Stimulated activated CD8-positive, alpha-beta memory T cell treated with anti-CD3 and anti-CD28 coated beads, Interleukin-7, amount 100 ng/mL, for 1 hour (primary cell): ENCODE results near the gene SKI.

Experiments
- DNase-seq, 2 donors: peaks; one replicate each; pipeline ENCODE4 v3.0.0-alpha.2; 2020; ENCODE audit warnings: low read depth in 2 of 2

SKI gene

GRCh38 chr1:2339206-2340085, 111.3 kb downstream of the SKI start:
- DNase-seq = no peak

GRCh38 chr1:2340086-2340917, 112.2 kb downstream of the SKI start:
- DNase-seq = no peak

GRCh38 chr1:2340918-2341254, 112.8 kb downstream of the SKI start:
- DNase-seq = no peak

- no peak for DNase-seq
Measured at GRCh38 chr1:2341706-2342383, 113.7 kb downstream of the SKI start.

GRCh38 chr1:2342384-2343022, 114.4 kb downstream of the SKI start:
- DNase-seq = no peak

GRCh38 chr1:2343023-2343935, 115.2 kb downstream of the SKI start:
- DNase-seq = no peak

GRCh38 chr1:2344121-2344681, 116.1 kb downstream of the SKI start:
- no peak for DNase-seq

GRCh38 chr1:2344744-2345296, 116.7 kb downstream of the SKI start:
- DNase-seq = no peak

GRCh38 chr1:2345297-2346075, 117.4 kb downstream of the SKI start:
- DNase-seq = no peak

GRCh38 chr1:2346691-2347408, 118.7 kb downstream of the SKI start:
- no peak for DNase-seq

- DNase-seq = no peak
Measured at GRCh38 chr1:2347409-2347785, 119.3 kb downstream of the SKI start.

GRCh38 chr1:2347896-2348295, 119.8 kb downstream of the SKI start:
- no peak for DNase-seq

- DNase-seq = no peak
Measured at GRCh38 chr1:2348346-2349325, 120.5 kb downstream of the SKI start.

- no peak for DNase-seq
Measured at GRCh38 chr1:2349806-2350205, 121.7 kb downstream of the SKI start.

- no peak for DNase-seq
Measured at GRCh38 chr1:2350501-2350900, 122.4 kb downstream of the SKI start.

- DNase-seq = no peak
Measured at GRCh38 chr1:2350911-2351655, 123.0 kb downstream of the SKI start.

GRCh38 chr1:2351723-2352122, 123.6 kb downstream of the SKI start:
- no peak for DNase-seq
